Panc1 (cell line): ENCODE results near the gene EID3. TPM values are rescaled to one million over a fixed set of nuclear protein-coding genes. Genes with fewer than 3 reads are reported as not detected.
A peak's percentile ranks its signal among the peaks of the same experiment; 100 is the strongest.

Experiments
- ATAC-seq: fragments of 200-7000 bp; cut with Tn5 transposase; 2 replicates; pipeline ENCODE4 v1.9.1; 2020; ENCODE audit warnings: mild to moderate bottlenecking, moderate library complexity
- BruUV-seq: library from RNA; stranded (reverse); fragments of 400-500 nt; replicated peaks from 2 replicates; lab custom pipeline; 2021; lab: Mats Ljungman, UMichigan
- CTCF ChIA-PET: fragments of 300-600 bp; sonication (Branson Sonifier 250); formaldehyde crosslinking; loops from one replicate; lab custom pipeline; 2022; ENCODE audit warnings: antibody characterized with exemption; lab: Charles Lee
- POLR2A ChIA-PET: fragments of 300-600 bp; sonication (Branson Sonifier 250); formaldehyde crosslinking; loops from one replicate; lab custom pipeline; 2022; ENCODE audit warnings: antibody characterized with exemption; lab: Charles Lee
- DNase-seq: peaks from one replicate; pipeline ENCODE4 v3.0.0-alpha.2; 2010; ENCODE audit warnings: low read depth, low spot score
- H3K27ac ChIP-seq: 2 replicates; pipeline ENCODE4 v1.5.1; 2011; ENCODE audit warnings: mild to moderate bottlenecking, low read length, inconsistent platforms
- H3K27me3 ChIP-seq: fragments of 200-500 bp; sonication (Bioruptor generic); 2 replicates; pipeline ENCODE4 v1.6.0; 2014; ENCODE audit warnings: low read length, inconsistent platforms; ENCODE audit not compliant: control insufficient read depth, insufficient read depth
- H3K36me3 ChIP-seq: fragments of 200-500 bp; sonication (Bioruptor generic); 2 replicates; pipeline ENCODE4 v1.5.1; 2014; ENCODE audit warnings: inconsistent platforms, mild to moderate bottlenecking, low read length, moderate library complexity; ENCODE audit not compliant: control insufficient read depth, insufficient read depth
- H3K4me1 ChIP-seq: 2 replicates; pipeline ENCODE4 v1.5.1; 2011; ENCODE audit warnings: inconsistent platforms, mild to moderate bottlenecking, low read length, moderate library complexity; ENCODE audit not compliant: control insufficient read depth, insufficient read depth
- H3K4me3 ChIP-seq, 2 experiments: 2 replicates each; pipeline ENCODE4 v1.5.1; 2011 to 2012; ENCODE audit warnings: low read depth in 2 of 2, low read length in 2 of 2, mild to moderate bottlenecking in 2 of 2, inconsistent platforms in 1 of 2, moderate library complexity in 1 of 2
- H3K9me3 ChIP-seq: fragments of 200-500 bp; sonication (Bioruptor generic); 2 replicates; pipeline ENCODE4 v1.5.1; 2014; ENCODE audit warnings: low read depth, mild to moderate bottlenecking, inconsistent platforms, low read length, moderate library complexity; ENCODE audit not compliant: control insufficient read depth, insufficient read depth
- POLR2AphosphoS5 ChIP-seq: IDR thresholded peaks from 2 replicates; pipeline ENCODE4 v1.6.1; 2012; ENCODE audit warnings: mild to moderate bottlenecking, low read depth, low read length, moderate library complexity
- REST ChIP-seq, 2 experiments: IDR thresholded peaks; 2 replicates each; pipeline ENCODE4 v1.6.1; 2011 to 2012; ENCODE audit warnings: low read depth in 2 of 2, control low read depth in 1 of 2, low read length in 1 of 2, mild to moderate bottlenecking in 1 of 2, moderate library complexity in 1 of 2; ENCODE audit not compliant: insufficient read depth in 1 of 2
- SIN3A ChIP-seq: IDR thresholded peaks from 2 replicates; pipeline ENCODE4 v1.6.1; 2012; ENCODE audit warnings: low read depth, mild to moderate bottlenecking, low read length, moderate library complexity, borderline replicate concordance; ENCODE audit not compliant: insufficient read depth
- TCF7L2 ChIP-seq: IDR thresholded peaks from 2 replicates; pipeline ENCODE4 v1.6.1; 2011; ENCODE audit warnings: mild to moderate bottlenecking, low read depth, low read length, inconsistent platforms
- in situ Hi-C: cut with HindIII; loops from 2 replicates; pipeline ENCODE4 v1.10.0; 2016; ENCODE audit warnings: low sequenced_read_pairs, low pct_unique_long_range_greater_than_20kb
- intact Hi-C: fragments of 100-400 bp; cut with micrococcal nuclease; formaldehyde crosslinking; loops from one replicate; pipeline ENCODE4 v1.10.0; 2022; ENCODE audit not compliant: unreplicated experiment
- total RNA-seq: library from RNA; stranded (reverse); gene quantifications from one replicate; pipeline ENCODE4 v1.2.1, GENCODE V29; 2021; ENCODE audit not compliant: unreplicated experiment
- TF ChIP-seq, protein P1 (sequence below): fragments of 450-650 bp; IDR thresholded peaks from 2 replicates; pipeline ENCODE4 v1.5.1; 2017; ENCODE audit warnings: mild to moderate bottlenecking

Gene EID3
- total RNA-seq, 1 experiment from 2014 or later, result 18.5 TPM

DNA sequence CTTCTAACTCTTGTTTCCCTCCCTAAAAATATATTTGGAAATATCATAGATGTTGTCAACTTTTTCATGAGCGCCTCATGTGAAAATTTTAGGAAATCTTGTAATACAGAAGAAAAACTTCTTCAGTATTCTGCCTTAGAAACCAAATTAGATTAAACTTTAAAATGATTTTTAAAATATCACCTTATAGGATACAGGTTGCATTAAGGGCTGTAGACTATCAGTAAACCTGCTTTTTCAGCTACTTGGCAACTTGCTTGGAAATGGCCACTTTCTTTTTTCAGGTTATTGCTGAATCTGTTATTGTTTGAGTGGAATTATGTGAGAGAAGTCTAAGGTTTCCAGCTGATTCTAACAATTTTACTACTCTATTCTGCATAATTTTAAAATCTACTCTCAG lies 9.1 kb downstream of the EID3 start:
- no peak overlapping the region for H3K4me3 ChIP-seq
- H3K27ac ChIP-seq, result peak overlapping the region; percentile 70; the same call in 1 of the 2 replicates
- intact Hi-C loops (no loop called here), in situ Hi-C loops (no loop called here)
- no peaks in the 10 kb centered on the region for H3K27me3 ChIP-seq
- DNase-seq, result no peak
- peaks cover 75% of the 10 kb centered on the region for H3K4me1 ChIP-seq
- ChIA-PET CTCF (no interaction called here), POLR2A (interaction anchor here (0.6 kb wide), 1 partner anchor 93 kb away, joined by 3 read pairs; no protein-coding TSS in a partner anchor)
- H3K9me3 ChIP-seq, result no peaks in the 10 kb centered on the region
- ATAC-seq, result no peak
- BruUV-seq, result no TSS peak
- TF ChIP-seq, protein P1, sequence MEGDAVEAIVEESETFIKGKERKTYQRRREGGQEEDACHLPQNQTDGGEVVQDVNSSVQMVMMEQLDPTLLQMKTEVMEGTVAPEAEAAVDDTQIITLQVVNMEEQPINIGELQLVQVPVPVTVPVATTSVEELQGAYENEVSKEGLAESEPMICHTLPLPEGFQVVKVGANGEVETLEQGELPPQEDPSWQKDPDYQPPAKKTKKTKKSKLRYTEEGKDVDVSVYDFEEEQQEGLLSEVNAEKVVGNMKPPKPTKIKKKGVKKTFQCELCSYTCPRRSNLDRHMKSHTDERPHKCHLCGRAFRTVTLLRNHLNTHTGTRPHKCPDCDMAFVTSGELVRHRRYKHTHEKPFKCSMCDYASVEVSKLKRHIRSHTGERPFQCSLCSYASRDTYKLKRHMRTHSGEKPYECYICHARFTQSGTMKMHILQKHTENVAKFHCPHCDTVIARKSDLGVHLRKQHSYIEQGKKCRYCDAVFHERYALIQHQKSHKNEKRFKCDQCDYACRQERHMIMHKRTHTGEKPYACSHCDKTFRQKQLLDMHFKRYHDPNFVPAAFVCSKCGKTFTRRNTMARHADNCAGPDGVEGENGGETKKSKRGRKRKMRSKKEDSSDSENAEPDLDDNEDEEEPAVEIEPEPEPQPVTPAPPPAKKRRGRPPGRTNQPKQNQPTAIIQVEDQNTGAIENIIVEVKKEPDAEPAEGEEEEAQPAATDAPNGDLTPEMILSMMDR, result no peak
- TF ChIP-seq POLR2AphosphoS5 (no peak), REST (IDR thresholded peaks at IDR 0.05; ENCODE audit: insufficient read depth in 1 of 2, low read depth in 2 of 2, low read length in 1 of 2) (no peak), SIN3A (no peak), TCF7L2 (no peak)
- H3K36me3 ChIP-seq, result peaks cover 45% of the 10 kb centered on the region

GRCh38 chr12:104313568-104314241 lies 10.2 kb downstream of the EID3 start:
- no peaks in the 10 kb centered on the region for H3K27me3 ChIP-seq
- no peak for ATAC-seq
- H3K9me3 ChIP-seq, result no peaks in the 10 kb centered on the region
- POLR2A ChIA-PET, result no interaction called here
- peak overlapping the region; percentile 70 for H3K27ac ChIP-seq
- intact Hi-C loops, result no loop called here
- no peak for DNase-seq
- CTCF ChIA-PET, result no interaction called here
- TSS peak; percentile 13 for BruUV-seq
- in situ Hi-C loops, result no loop called here
- no peak for TF ChIP-seq REST (IDR thresholded peaks at IDR 0.05; ENCODE audit: insufficient read depth in 1 of 2, low read depth in 2 of 2, low read length in 1 of 2)
- TF ChIP-seq POLR2AphosphoS5, result 0 out of 2 replicates have a peak, but pooled peaks have one; percentile 46
- peaks cover 49% of the 10 kb centered on the region for H3K36me3 ChIP-seq
- peaks cover 76% of the 10 kb centered on the region for H3K4me1 ChIP-seq
- H3K4me3 ChIP-seq, result no peak overlapping the region
